ENCODE measurements around the gene MS4A10. TPM values are rescaled to one million over a fixed set of nuclear protein-coding genes. Genes with fewer than 3 reads are reported as not detected.

MS4A10 gene
- total and polyA plus RNA-seq, 2 donors (not counting 1 experiment from before 2014, with no cell fraction given), result not detected

DNA sequence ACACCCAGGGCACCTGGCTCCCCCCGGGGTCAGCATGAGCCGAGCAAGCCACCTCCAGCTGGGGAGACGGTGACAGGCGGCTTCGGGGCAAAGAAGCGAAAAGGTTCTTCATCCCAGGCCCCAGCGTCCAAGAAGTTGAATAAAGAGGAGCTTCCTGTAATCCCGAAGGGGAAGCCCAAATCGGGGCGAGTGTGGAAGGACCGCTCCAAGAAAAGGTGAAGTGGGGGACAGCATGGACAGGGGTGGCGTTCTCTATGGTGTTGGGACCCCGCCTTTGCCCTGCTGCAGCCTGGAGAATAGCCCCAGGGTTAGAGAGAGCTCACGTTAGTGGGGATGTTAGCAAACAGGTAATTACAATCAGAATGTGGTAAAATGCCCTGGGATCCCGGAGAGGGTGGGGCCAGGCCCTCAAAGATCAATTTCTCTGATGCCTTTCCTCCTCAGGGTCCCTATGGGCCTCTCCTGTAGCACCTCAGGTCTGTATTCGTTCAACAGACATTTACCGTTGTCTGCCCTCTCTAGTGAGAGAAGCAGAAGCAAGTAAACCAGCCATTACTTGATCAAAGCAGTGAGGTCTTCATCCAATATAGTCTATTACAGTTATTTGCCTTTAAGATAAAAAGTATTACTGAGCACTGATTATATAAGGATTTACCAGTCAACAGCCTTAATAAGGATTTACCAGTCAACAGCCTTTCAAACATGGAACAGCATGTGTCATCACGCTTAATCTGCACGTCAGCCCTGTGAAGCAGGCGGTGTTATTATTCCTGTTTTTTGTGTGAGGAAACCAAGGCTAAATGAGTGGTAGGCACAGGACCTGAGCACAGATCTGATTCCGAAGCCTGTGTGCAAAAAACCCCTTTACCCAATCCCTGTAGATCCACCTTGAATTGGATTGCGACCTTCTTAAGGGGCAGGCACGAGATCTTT lies 57.8 kb downstream of the MS4A10 start:
- ChIA-PET CTCF (interaction anchor here (0.8 to 4.8 kb wide), 4 partner anchors 12 to 1265 kb away, joined by 3 to 27 read pairs (median 4); no protein-coding TSS in a partner anchor), POLR2A (no interaction called here)
- peak overlapping the region; percentile 38 to 81 for H3K27ac ChIP-seq (ENCODE audit: low read length in 2 of 2)
- no peaks in the 10 kb centered on the region for H3K27me3 ChIP-seq (replicated peaks in 1 of 4; ENCODE audit: control extremely low read depth in 1 of 4, control insufficient read depth in 3 of 4, insufficient read depth in 4 of 4, low read length in 3 of 4)
- H3K4me3 Mint-ChIP-seq, result peak overlapping the region; percentile 93
- no peaks in the 10 kb centered on the region for H3K9me3 ChIP-seq (ENCODE audit: control extremely low read depth in 1 of 3, control insufficient read depth in 2 of 3, insufficient read depth in 1 of 3, low read length in 2 of 3)
- ATAC-seq (ENCODE audit: low read depth), result no peak
- peak overlapping the region; percentile 19 to 97 (median 88) for H3K4me3 ChIP-seq (ENCODE audit: control extremely low read depth in 1 of 5, extremely low read depth in 1 of 5, insufficient read depth in 1 of 5, low read depth in 2 of 5, low read length in 4 of 5)
- peak overlapping the region; percentile 93 for H3K27ac Mint-ChIP-seq
- H2AFZ ChIP-seq (ENCODE audit: insufficient read depth, low read depth, low read length, poor library complexity, severe bottlenecking), result peak overlapping the region; percentile 96
- DNase-seq, result no peak
- TF ChIP-seq EZH2 (IDR thresholded peaks at IDR 0.05; ENCODE audit: borderline replicate concordance, insufficient read depth, low read depth, low read length, poor library complexity, severe bottlenecking), result no peak
- TF ChIP-seq, protein P1, sequence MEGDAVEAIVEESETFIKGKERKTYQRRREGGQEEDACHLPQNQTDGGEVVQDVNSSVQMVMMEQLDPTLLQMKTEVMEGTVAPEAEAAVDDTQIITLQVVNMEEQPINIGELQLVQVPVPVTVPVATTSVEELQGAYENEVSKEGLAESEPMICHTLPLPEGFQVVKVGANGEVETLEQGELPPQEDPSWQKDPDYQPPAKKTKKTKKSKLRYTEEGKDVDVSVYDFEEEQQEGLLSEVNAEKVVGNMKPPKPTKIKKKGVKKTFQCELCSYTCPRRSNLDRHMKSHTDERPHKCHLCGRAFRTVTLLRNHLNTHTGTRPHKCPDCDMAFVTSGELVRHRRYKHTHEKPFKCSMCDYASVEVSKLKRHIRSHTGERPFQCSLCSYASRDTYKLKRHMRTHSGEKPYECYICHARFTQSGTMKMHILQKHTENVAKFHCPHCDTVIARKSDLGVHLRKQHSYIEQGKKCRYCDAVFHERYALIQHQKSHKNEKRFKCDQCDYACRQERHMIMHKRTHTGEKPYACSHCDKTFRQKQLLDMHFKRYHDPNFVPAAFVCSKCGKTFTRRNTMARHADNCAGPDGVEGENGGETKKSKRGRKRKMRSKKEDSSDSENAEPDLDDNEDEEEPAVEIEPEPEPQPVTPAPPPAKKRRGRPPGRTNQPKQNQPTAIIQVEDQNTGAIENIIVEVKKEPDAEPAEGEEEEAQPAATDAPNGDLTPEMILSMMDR (IDR thresholded peaks at IDR 0.05), result no peak
- peaks cover 34% of the 10 kb centered on the region for H3K79me2 ChIP-seq (ENCODE audit: control insufficient read depth, insufficient read depth, low read length)
- peaks cover 48% of the 10 kb centered on the region for H3K4me1 Mint-ChIP-seq
- intact Hi-C loops (cut with micrococcal nuclease), result loop anchor here (1.0 to 5.0 kb wide), 5 partner anchors 67 to 584 kb away; partner anchors contain the start of genes CPSF7, DDB1, SLC15A3 and TKFC
- H3K27me3 Mint-ChIP-seq, result no peaks in the 10 kb centered on the region
- H3K4me1 ChIP-seq (ENCODE audit: control insufficient read depth in 2 of 2, insufficient read depth in 2 of 2, low read length in 2 of 2), result peaks cover 32 to 33% of the 10 kb centered on the region in 2 donors
- H3K9me3 Mint-ChIP-seq (ENCODE audit: insufficient read depth), result no peaks in the 10 kb centered on the region
- no peaks in the 10 kb centered on the region for H4K20me1 ChIP-seq (ENCODE audit: control insufficient read depth, insufficient read depth, low read length, poor library complexity, severe bottlenecking)
- peak overlapping the region; percentile 89 for H3K4me2 ChIP-seq (replicated peaks; ENCODE audit: low read depth, low read length, poor library complexity, severe bottlenecking)
- 17% methylated on average over 18 of the region's 23 CpGs for WGBS (ENCODE audit: insufficient coverage)
- H3K36me3 ChIP-seq (replicated peaks in 1 of 2; ENCODE audit: control extremely low read depth in 1 of 2, control insufficient read depth in 1 of 2, extremely low read depth in 1 of 2, insufficient read depth in 2 of 2, low read length in 1 of 2), result peaks cover 0 to 6% of the 10 kb centered on the region in 2 experiments
- H3K9ac ChIP-seq (ENCODE audit: low read length), result peak overlapping the region; percentile 90

All from B cell (primary cell).